H1 (cell line): ENCODE data around the gene SERPINA10. TPM values are rescaled to one million over a fixed set of nuclear protein-coding genes. Genes with fewer than 3 reads are reported as not detected.

Experiments
- CTCF ChIA-PET: fragments of 300-600 bp; sonication (Branson Sonifier 250); formaldehyde crosslinking; loops from one replicate; lab custom pipeline; 2021; ENCODE audit not compliant: partially characterized antibody; lab: Charles Lee
- POLR2A ChIA-PET: fragments of 300-600 bp; sonication (Branson Sonifier 250); formaldehyde crosslinking; loops from one replicate; lab custom pipeline; 2021; ENCODE audit warnings: inconsistent platforms; ENCODE audit not compliant: partially characterized antibody; lab: Charles Lee
- DNase-seq, 2 experiments: peaks; one replicate each; pipeline versions ENCODE4 v3.0.0 to v3.0.0-alpha.2; 2010 to 2022; ENCODE audit warnings: low spot score in 2 of 2, low read depth in 1 of 2, mixed read lengths in 1 of 2
- FAIRE-seq: peaks from 2 replicates; lab custom pipeline; 2011; peaks lifted over from hg19 to GRCh38; lab: Jason Lieb, UNC
- H2AFZ ChIP-seq: 2 replicates; pipeline ENCODE4 v1.8.1; 2012; ENCODE audit warnings: low read length, inconsistent platforms
- H2AK5ac ChIP-seq: 2 replicates; pipeline ENCODE4 v1.6.1; 2013; ENCODE audit warnings: low read depth, low read length
- H2BK120ac ChIP-seq: replicated peaks from 2 replicates; pipeline ENCODE3; 2013; ENCODE audit warnings: low read depth, low read length, inconsistent platforms
- H2BK12ac ChIP-seq: 2 replicates; pipeline ENCODE4 v1.6.1; 2013; ENCODE audit warnings: low read depth, low read length
- H2BK15ac ChIP-seq: 2 replicates; pipeline ENCODE4 v1.6.1; 2013; ENCODE audit warnings: low read length
- H2BK20ac ChIP-seq: 2 replicates; pipeline ENCODE4 v1.6.1; 2013; ENCODE audit warnings: low read length
- H2BK5ac ChIP-seq: 2 replicates; pipeline ENCODE4 v1.6.1; 2013; ENCODE audit warnings: low read depth, low read length
- H3K14ac ChIP-seq: 2 replicates; pipeline ENCODE4 v1.6.1; 2013; ENCODE audit warnings: inconsistent platforms; ENCODE audit not compliant: insufficient read length
- H3K18ac ChIP-seq: 2 replicates; pipeline ENCODE4 v1.6.1; 2013; ENCODE audit warnings: low read length; ENCODE audit errors: extremely low read depth
- H3K23ac ChIP-seq: 2 replicates; pipeline ENCODE4 v1.6.1; 2013; ENCODE audit warnings: inconsistent platforms; ENCODE audit not compliant: insufficient read length
- H3K23me2 ChIP-seq: 2 replicates; pipeline ENCODE4 v1.6.1; 2013; ENCODE audit warnings: low read depth, low read length
- H3K27ac ChIP-seq: 2 replicates; pipeline ENCODE4 v1.6.1; 2011; ENCODE audit warnings: low read depth, low read length, inconsistent platforms
- H3K27me3 ChIP-seq, 4 experiments: replicated peaks in 1 of 4; 1 replicate in 1 of 4; 2 replicates in 3 of 4; pipeline versions ENCODE4 v1.6.1 to v1.8.1; 2011 to 2013; ENCODE audit warnings: low read length in 3 of 4, mild to moderate bottlenecking in 3 of 4, inconsistent platforms in 2 of 4, mixed read lengths in 2 of 4, moderate library complexity in 1 of 4; ENCODE audit not compliant: control insufficient read depth in 3 of 4, insufficient read depth in 3 of 4; ENCODE audit errors: extremely low read depth in 1 of 4
- H3K36me3 ChIP-seq, 4 experiments: 2 replicates each; pipeline versions ENCODE4 v1.6.1 to v1.8.1; 2011 to 2013; ENCODE audit warnings: mild to moderate bottlenecking in 4 of 4, low read length in 3 of 4, moderate library complexity in 2 of 4, control low read depth in 1 of 4, inconsistent platforms in 1 of 4; ENCODE audit not compliant: insufficient read depth in 4 of 4, control insufficient read depth in 2 of 4
- H3K4ac ChIP-seq: replicated peaks from 2 replicates; pipeline ENCODE3; 2013; ENCODE audit warnings: low read length, low read depth, mixed read lengths, inconsistent platforms; ENCODE audit not compliant: insufficient read length
- H3K4me1 ChIP-seq, 4 experiments: replicated peaks in 1 of 4; 1 replicate in 1 of 4; 2 replicates in 3 of 4; pipeline versions ENCODE4 v1.6.1 to v1.8.1; 2011 to 2013; ENCODE audit warnings: low read length in 3 of 4, inconsistent platforms in 2 of 4, mixed read lengths in 1 of 4; ENCODE audit not compliant: insufficient read depth in 4 of 4, control insufficient read depth in 3 of 4
- H3K4me2 ChIP-seq, 2 experiments: 2 replicates each; pipeline versions ENCODE4 v1.6.1 to v1.8.1; 2011 to 2013; ENCODE audit warnings: low read depth in 2 of 2, low read length in 2 of 2, control low read depth in 1 of 2, inconsistent platforms in 1 of 2, mild to moderate bottlenecking in 1 of 2; ENCODE audit not compliant: insufficient read depth in 1 of 2
- H3K4me3 ChIP-seq, 4 experiments: fragments of 200-600, 300-600 bp in 1 of 4; sonication (generic), shearing (Covaris generic), sonication (Bioruptor Twin) in 1 of 4; 2 replicates each; pipeline versions ENCODE4 v1.5.1 to v1.8.1; 2011 to 2016; ENCODE audit warnings: low read length in 4 of 4, low read depth in 3 of 4, control low read depth in 2 of 4, inconsistent platforms in 2 of 4, mild to moderate bottlenecking in 2 of 4, mixed read lengths in 1 of 4, moderate library complexity in 1 of 4; ENCODE audit not compliant: insufficient read depth in 2 of 4; ENCODE audit errors: extremely low read depth in 1 of 4
- H3K56ac ChIP-seq: replicated peaks from 2 replicates; pipeline ENCODE3; 2013; ENCODE audit warnings: low read depth, mild to moderate bottlenecking, mixed read lengths, low read length, inconsistent platforms; ENCODE audit not compliant: insufficient read length
- H3K79me1 ChIP-seq: 2 replicates; pipeline ENCODE4 v1.6.1; 2013; ENCODE audit warnings: low read depth, low read length, control low read depth
- H3K79me2 ChIP-seq, 2 experiments: 2 replicates each; pipeline versions ENCODE4 v1.6.1 to v1.8.1; 2012 to 2013; ENCODE audit warnings: low read length in 2 of 2, mild to moderate bottlenecking in 2 of 2, inconsistent platforms in 1 of 2; ENCODE audit not compliant: insufficient read depth in 2 of 2, control insufficient read depth in 1 of 2
- H3K9ac ChIP-seq, 4 experiments: replicated peaks in 1 of 4; 1 replicate in 1 of 4; 2 replicates in 3 of 4; pipeline versions ENCODE4 v1.6.1 to v1.8.1; 2011 to 2013; ENCODE audit warnings: low read depth in 3 of 4, low read length in 3 of 4, control low read depth in 2 of 4, mild to moderate bottlenecking in 2 of 4, moderate library complexity in 2 of 4, inconsistent platforms in 1 of 4; ENCODE audit errors: extremely low read depth in 1 of 4
- H3K9me3 ChIP-seq, 2 experiments: 2 replicates each; pipeline versions ENCODE4 v1.6.1 to v1.8.1; 2012 to 2013; ENCODE audit warnings: mild to moderate bottlenecking in 2 of 2, moderate library complexity in 2 of 2, control low read depth in 1 of 2, inconsistent platforms in 1 of 2, low read depth in 1 of 2, low read length in 1 of 2, mixed read lengths in 1 of 2; ENCODE audit not compliant: insufficient read depth in 2 of 2
- H4K20me1 ChIP-seq, 2 experiments: replicated peaks in 1 of 2; 2 replicates each; pipeline versions ENCODE3 to v1.8.1; 2011 to 2013; ENCODE audit warnings: inconsistent platforms in 2 of 2, low read length in 2 of 2, mild to moderate bottlenecking in 1 of 2; ENCODE audit not compliant: insufficient read depth in 2 of 2, control insufficient read depth in 1 of 2
- H4K5ac ChIP-seq: 2 replicates; pipeline ENCODE4 v1.6.1; 2013; ENCODE audit warnings: low read length, low read depth, mixed read lengths, inconsistent platforms; ENCODE audit not compliant: insufficient read length
- H4K8ac ChIP-seq: 2 replicates; pipeline ENCODE4 v1.8.0; 2013; ENCODE audit warnings: mild to moderate bottlenecking, moderate library complexity, low read length, inconsistent platforms; ENCODE audit not compliant: insufficient read depth; ENCODE audit errors: extremely low read depth
- H4K91ac ChIP-seq: replicated peaks from 2 replicates; pipeline ENCODE3; 2013; ENCODE audit warnings: low read length, mixed read lengths, inconsistent platforms; ENCODE audit not compliant: insufficient read length
- MAFK ChIP-seq: IDR thresholded peaks from 2 replicates; pipeline ENCODE4 v1.6.1; 2012; ENCODE audit warnings: low read depth, mild to moderate bottlenecking, improper control_type of control experiment, low read length
- SP1 ChIP-seq: IDR thresholded peaks from 2 replicates; pipeline ENCODE4 v1.6.1; 2011; ENCODE audit warnings: low read depth, low read length
- WGBS, 2 experiments: shearing (Covaris generic) in 1 of 2; methylation state at CpG; one replicate each; pipeline versions ENCODE4 v1.1.6 to v1.1.7; 2013 to 2015; ENCODE audit warnings: low lambda C conversion rate in 2 of 2, mixed read lengths in 2 of 2, inconsistent platforms in 1 of 2, low coverage in 1 of 2, missing lambda C conversion rate in 1 of 2; ENCODE audit not compliant: insufficient replicate concordance in 2 of 2, insufficient coverage in 1 of 2, insufficient read length in 1 of 2; ENCODE audit errors: extremely low coverage in 1 of 2, missing lambda C conversion rate in 1 of 2; 5-methylcytosine and 5-hydroxymethylcytosine counted together
- polyA plus RNA-seq, 7 experiments: library from polyadenylated mRNA; depleted of rRNA in 3 of 7; stranded (reverse) in 5 of 7; unstranded in 2 of 7; fragments of >200 nt in 5 of 7; fragments of 200-250 nt in 2 of 7; gene quantifications; 1 replicate in 5 of 7; 2 replicates in 1 of 7; 4 replicates in 1 of 7; pipeline versions ENCODE4 v1.2.1 to v1.2.3, GENCODE V29; 2011 to 2013; ENCODE audit warnings: missing spikeins in 2 of 7, mixed read lengths in 2 of 7
- total RNA-seq: library from RNA; stranded (reverse); fragmentation: NEBNext Ultra II Directional; extraction: Animal tissue kit (Norgen Biotek cat#: 25700); gene quantifications from 2 replicates; pipeline ENCODE4 v1.2.1, GENCODE V29; 2021

SERPINA10 gene
- total and polyA plus RNA-seq, 2 of the 8 experiments (the other 6 are each of a cell fraction or from before 2014, with no cell fraction given) = not detected

GRCh38 chr14:94314890-94315289 lies 21.8 kb upstream of the SERPINA10 start:
- H2AFZ ChIP-seq = no peak overlapping the region
- H4K8ac ChIP-seq = no peak overlapping the region
- H3K56ac ChIP-seq = no peak overlapping the region
- no peak overlapping the region for H3K18ac ChIP-seq
- no peaks in the 10 kb centered on the region for H3K27me3 ChIP-seq
- no peaks in the 10 kb centered on the region for H3K79me1 ChIP-seq
- H3K4me1 ChIP-seq = no peaks in the 10 kb centered on the region
- H3K14ac ChIP-seq = no peak overlapping the region
- no peak overlapping the region for H2BK12ac ChIP-seq
- FAIRE-seq (no peak), DNase-seq (no peak)
- H3K79me2 ChIP-seq = no peaks in the 10 kb centered on the region
- no peak overlapping the region for H3K4me3 ChIP-seq
- H2BK20ac ChIP-seq = no peak overlapping the region
- no peak overlapping the region for H3K23ac ChIP-seq
- ChIA-PET POLR2A (no interaction called here), CTCF (interaction anchor here (0.8 to 1.0 kb wide), 2 partner anchors 12 to 145 kb away, joined by 3 read pairs; no protein-coding TSS in a partner anchor)
- no peaks in the 10 kb centered on the region for H3K23me2 ChIP-seq
- H2AK5ac ChIP-seq = no peak overlapping the region
- no peak for TF ChIP-seq SP1
- peak; percentile 36; the same call in 1 of the 2 replicates for TF ChIP-seq MAFK
- no peaks in the 10 kb centered on the region for H4K20me1 ChIP-seq
- H3K4me2 ChIP-seq = no peak overlapping the region
- no peak overlapping the region for H4K91ac ChIP-seq
- no peak overlapping the region for H3K4ac ChIP-seq
- H4K5ac ChIP-seq = no peak overlapping the region
- no peaks in the 10 kb centered on the region for H3K36me3 ChIP-seq
- H3K9ac ChIP-seq = no peak overlapping the region
- H3K9me3 ChIP-seq = no peaks in the 10 kb centered on the region; a peak in 1 of 4 replicates
- 85% methylated on average over 2 of the region's 2 CpGs; no CpG with 5 or more reads in 1 of the 2 experiments for WGBS, 2 experiments
- no peak overlapping the region for H2BK120ac ChIP-seq
- no peak overlapping the region for H2BK5ac ChIP-seq
- H3K27ac ChIP-seq = no peak overlapping the region
- H2BK15ac ChIP-seq = no peak overlapping the region
